Fibroblast of lung (primary cell): ENCODE results near the gene HIPK2.

Experiments
- CTCF ChIP-seq, 2 donors: IDR thresholded peaks in 1 of 2; conservative IDR thresholded peaks in 1 of 2; 1 replicate in 1 of 2; 2 replicates in 1 of 2; pipeline ENCODE4 v1.5.1; 2011 to 2012; ENCODE audit warnings: low read length in 2 of 2, control low read depth in 1 of 2, inconsistent platforms in 1 of 2, low read depth in 1 of 2, mild to moderate bottlenecking in 1 of 2
- EZH2 ChIP-seq: IDR thresholded peaks from 2 replicates; pipeline ENCODE4 v1.5.1; 2012; ENCODE audit warnings: low read length, control low read depth, mild to moderate bottlenecking; ENCODE audit errors: missing control alignments

GRCh38 chr7:139752604-139753003 is 25.2 kb downstream of the HIPK2 start:
- TF ChIP-seq CTCF (conservative IDR thresholded peaks at IDR 0.05 in 1 of 2, IDR thresholded peaks at IDR 0.05 in 1 of 2; ENCODE audit: low read depth in 1 of 2, low read length in 2 of 2) (no peak), EZH2 (no peak)
